NCI-H1417 treated with DMSO at 0.1 percent for 48 hours (cell line): ENCODE measurements around the gene DLG2.

Source experiments
- DNase-seq: peaks from one replicate; lab custom pipeline; 2025; lab: John Stamatoyannopoulos, UW

The DLG2 gene

GRCh38 chr11:84763931-84764330 is 863.2 kb downstream of the DLG2 start:
- DNase-seq: no peak

- no peak for DNase-seq
Measured at GRCh38 chr11:84757711-84758110, 869.4 kb downstream of the DLG2 start.

GRCh38 chr11:84751371-84751770 is 875.8 kb downstream of the DLG2 start:
- no peak for DNase-seq

GRCh38 chr11:84747871-84748270 is 879.3 kb downstream of the DLG2 start:
- DNase-seq: no peak

GRCh38 chr11:84740050-84740449 is 887.1 kb downstream of the DLG2 start:
- no peak for DNase-seq

GRCh38 chr11:84724256-84724655 is 902.9 kb downstream of the DLG2 start:
- DNase-seq: no peak

GRCh38 chr11:84722583-84723108 is 904.5 kb downstream of the DLG2 start:
- DNase-seq: no peak

- DNase-seq: no peak
Measured at GRCh38 chr11:84721561-84721961, 905.6 kb downstream of the DLG2 start.

GRCh38 chr11:84720706-84721402 is 906.3 kb downstream of the DLG2 start:
- DNase-seq: no peak

- no peak for DNase-seq
Measured at GRCh38 chr11:84719935-84720577, 907.1 kb downstream of the DLG2 start.

- DNase-seq: no peak
Measured at GRCh38 chr11:84714316-84714780, 912.8 kb downstream of the DLG2 start.

- DNase-seq: no peak
Measured at GRCh38 chr11:84691830-84692229, 935.3 kb downstream of the DLG2 start.

- DNase-seq: no peak
Measured at GRCh38 chr11:84687433-84687832, 939.7 kb downstream of the DLG2 start.

- no peak for DNase-seq
Measured at GRCh38 chr11:84686716-84687115, 940.4 kb downstream of the DLG2 start.

GRCh38 chr11:84685976-84686375 is 941.2 kb downstream of the DLG2 start:
- DNase-seq: no peak

- DNase-seq: no peak
Measured at GRCh38 chr11:84685149-84685548, 942.0 kb downstream of the DLG2 start.

- no peak for DNase-seq
Measured at GRCh38 chr11:84681456-84681855, 945.7 kb downstream of the DLG2 start.

GRCh38 chr11:84675396-84676025 is 951.6 kb downstream of the DLG2 start:
- DNase-seq: no peak

- no peak for DNase-seq
Measured at GRCh38 chr11:84673753-84674152, 953.4 kb downstream of the DLG2 start.

- no peak for DNase-seq
Measured at GRCh38 chr11:84671325-84671999, 955.7 kb downstream of the DLG2 start.

- DNase-seq: no peak
Measured at GRCh38 chr11:84663731-84664130, 963.4 kb downstream of the DLG2 start.

- no peak for DNase-seq
Measured at GRCh38 chr11:84660257-84660977, 966.7 kb downstream of the DLG2 start.
